HepG2 (cell line): ENCODE measurements around the gene PITX3. TPM values are rescaled to one million over a fixed set of nuclear protein-coding genes. Genes with fewer than 3 reads are reported as not detected.
A peak's percentile ranks its signal among the peaks of the same experiment; 100 is the strongest.

ENCODE experiments used
- BORCS8-MEF2B ChIP-seq: sonication (generic); formaldehyde crosslinking; IDR thresholded peaks from 2 replicates; pipeline ENCODE4 v1.8.0; 2022; ENCODE audit warnings: mild to moderate bottlenecking, missing genetic modification reagents
- CHCHD3 ChIP-seq: sonication (generic); formaldehyde crosslinking; IDR thresholded peaks from 2 replicates; pipeline ENCODE4 v1.8.0; 2022; ENCODE audit warnings: mild to moderate bottlenecking, missing genetic modification reagents, moderate library complexity
- FOXJ3 ChIP-seq: sonication (generic); formaldehyde crosslinking; IDR thresholded peaks from 2 replicates; pipeline ENCODE4 v1.4.0; 2020; ENCODE audit warnings: missing genetic modification reagents, mild to moderate bottlenecking, borderline replicate concordance
- KDM5A ChIP-seq: fragments of 200-600 bp; sonication (generic); IDR thresholded peaks from 2 replicates; pipeline ENCODE4 v1.7.0; 2018; ENCODE audit warnings: antibody characterized with exemption, mild to moderate bottlenecking, low read length, borderline replicate concordance
- KLF13 ChIP-seq: sonication (generic); formaldehyde crosslinking; IDR thresholded peaks from 2 replicates; pipeline ENCODE4 v1.4.0; 2020; ENCODE audit warnings: mild to moderate bottlenecking, missing genetic modification reagents
- SAP130 ChIP-seq: IDR thresholded peaks from 2 replicates; pipeline ENCODE4 v1.6.1; 2016; ENCODE audit warnings: low read depth
- XRCC5 ChIP-seq: fragments of 200-400 bp; formaldehyde crosslinking; optimal IDR thresholded peaks from 2 replicates; pipeline ENCODE3; 2017; ENCODE audit warnings: mild to moderate bottlenecking, low read length
- ZNF205 ChIP-seq: IDR thresholded peaks from 2 replicates; pipeline ENCODE4 v1.6.1; 2018; ENCODE audit warnings: missing biosample characterization, missing genetic modification reagents
- ZNF232 ChIP-seq: sonication (generic); formaldehyde crosslinking; IDR thresholded peaks from 2 replicates; pipeline ENCODE4 v1.4.0; 2020; ENCODE audit warnings: missing genetic modification reagents, borderline replicate concordance
- ZNF34 ChIP-seq: sonication (generic); formaldehyde crosslinking; IDR thresholded peaks from 2 replicates; pipeline ENCODE4 v1.4.0; 2020; ENCODE audit warnings: mild to moderate bottlenecking, missing genetic modification reagents, borderline replicate concordance
- ZNF350 ChIP-seq: sonication (generic); formaldehyde crosslinking; IDR thresholded peaks from 2 replicates; pipeline ENCODE4 v1.4.0; 2020; ENCODE audit warnings: mild to moderate bottlenecking, low read depth, missing genetic modification reagents, borderline replicate concordance
- ZNF446 ChIP-seq: sonication (generic); formaldehyde crosslinking; IDR thresholded peaks from 2 replicates; pipeline ENCODE4 v1.5.0; 2020; ENCODE audit warnings: mild to moderate bottlenecking, missing genetic modification reagents
- ZNF615 ChIP-seq: sonication (generic); formaldehyde crosslinking; IDR thresholded peaks from 2 replicates; pipeline ENCODE4 v1.5.0; 2020; ENCODE audit warnings: mild to moderate bottlenecking, missing genetic modification reagents, borderline replicate concordance
- ZNF616 ChIP-seq: sonication (generic); formaldehyde crosslinking; IDR thresholded peaks from 2 replicates; pipeline ENCODE4 v1.5.0; 2020; ENCODE audit warnings: low read depth, mild to moderate bottlenecking, missing genetic modification reagents
- polyA plus RNA-seq, 8 experiments: library from polyadenylated mRNA; depleted of rRNA in 3 of 8; stranded (reverse) in 7 of 8; unstranded in 1 of 8; fragments of >200 nt; fragmentation: Illumina TruSeq in 4 of 8; extraction: Trizol in 4 of 8; gene quantifications; 2 replicates each; pipeline versions ENCODE4 v1.2.1 to v1.2.3, GENCODE V29; 2011 to 2016; ENCODE audit warnings: low read depth in 4 of 8, missing spikeins in 1 of 8, mixed read lengths in 1 of 8; ENCODE audit not compliant: insufficient read depth in 1 of 8
- total RNA-seq, 5 experiments: library from RNA; depleted of rRNA; stranded (reverse); fragments of >200 nt; fragmentation: Illumina TruSeq; extraction: Trizol; gene quantifications; 2 replicates each; pipeline ENCODE4 v1.2.3, GENCODE V29; 2016; ENCODE audit warnings: low read depth in 1 of 5
- TF ChIP-seq, protein P1 (sequence below): sonication (generic); formaldehyde crosslinking; IDR thresholded peaks from 2 replicates; pipeline ENCODE4 v1.4.0; 2020; ENCODE audit warnings: missing genetic modification reagents
- TF ChIP-seq, protein P2 (sequence below): sonication (generic); formaldehyde crosslinking; IDR thresholded peaks from 2 replicates; pipeline ENCODE4 v1.5.1; 2020; ENCODE audit warnings: missing genetic modification reagents, mild to moderate bottlenecking, borderline replicate concordance
- TF ChIP-seq, protein P3 (sequence below): sonication (generic); formaldehyde crosslinking; conservative IDR thresholded peaks from 2 replicates; pipeline ENCODE4 v1.5.0; 2020; ENCODE audit warnings: missing genetic modification reagents
- TF ChIP-seq, protein P4 (sequence below): sonication (generic); formaldehyde crosslinking; IDR thresholded peaks from 2 replicates; pipeline ENCODE4 v1.4.0; 2020; ENCODE audit warnings: mild to moderate bottlenecking, missing genetic modification reagents

PITX3 gene
- total and polyA plus RNA-seq, 2 of the 13 experiments (the other 11 are each of a cell fraction or from before 2014, with no cell fraction given): not detected

DNA sequence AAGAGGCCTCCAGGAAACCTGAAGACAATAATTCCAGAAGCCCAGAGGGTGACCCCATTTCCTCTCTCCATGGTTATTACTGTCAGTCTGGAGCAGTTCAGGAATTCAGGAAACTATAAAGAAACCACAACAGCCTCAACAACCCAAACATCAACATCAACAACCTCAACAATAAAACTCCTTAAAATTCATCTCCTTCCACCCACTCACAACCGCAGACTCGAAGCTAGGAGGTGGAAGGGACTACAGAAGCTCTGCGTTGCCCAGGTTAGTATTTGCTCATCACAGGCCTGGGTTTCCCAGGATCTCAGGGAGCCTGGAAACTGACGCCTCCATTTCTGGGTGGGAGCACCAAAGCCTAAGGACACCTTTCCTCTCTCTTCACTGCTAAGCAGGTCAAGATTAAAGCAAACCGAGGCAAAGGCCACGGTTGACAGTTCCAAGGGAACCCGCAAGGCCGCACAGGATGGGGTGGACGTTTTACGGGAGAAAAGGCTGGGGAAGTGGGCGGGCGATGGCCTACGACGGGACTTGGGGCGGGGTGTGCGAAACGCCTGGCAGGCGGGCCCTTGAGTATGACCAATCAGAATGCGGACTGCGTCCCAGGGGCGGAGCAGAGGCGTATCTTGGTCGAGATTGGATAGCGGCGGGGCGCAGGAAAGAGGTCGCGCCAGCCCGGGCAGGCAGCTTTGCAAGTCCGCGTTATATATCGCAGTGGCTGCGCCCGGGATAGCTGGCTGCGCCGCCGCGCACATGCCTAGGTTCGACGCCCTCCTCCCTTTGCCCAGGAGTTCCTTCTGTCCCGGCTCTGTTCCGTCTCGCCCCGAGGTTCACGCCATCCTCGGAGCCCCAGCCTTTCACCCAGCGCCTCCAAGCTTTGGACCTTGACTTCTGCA, 15.4 kb downstream of the PITX3 start, which contains the start of gene ELOVL3 (continued):
- TF ChIP-seq, protein P1, sequence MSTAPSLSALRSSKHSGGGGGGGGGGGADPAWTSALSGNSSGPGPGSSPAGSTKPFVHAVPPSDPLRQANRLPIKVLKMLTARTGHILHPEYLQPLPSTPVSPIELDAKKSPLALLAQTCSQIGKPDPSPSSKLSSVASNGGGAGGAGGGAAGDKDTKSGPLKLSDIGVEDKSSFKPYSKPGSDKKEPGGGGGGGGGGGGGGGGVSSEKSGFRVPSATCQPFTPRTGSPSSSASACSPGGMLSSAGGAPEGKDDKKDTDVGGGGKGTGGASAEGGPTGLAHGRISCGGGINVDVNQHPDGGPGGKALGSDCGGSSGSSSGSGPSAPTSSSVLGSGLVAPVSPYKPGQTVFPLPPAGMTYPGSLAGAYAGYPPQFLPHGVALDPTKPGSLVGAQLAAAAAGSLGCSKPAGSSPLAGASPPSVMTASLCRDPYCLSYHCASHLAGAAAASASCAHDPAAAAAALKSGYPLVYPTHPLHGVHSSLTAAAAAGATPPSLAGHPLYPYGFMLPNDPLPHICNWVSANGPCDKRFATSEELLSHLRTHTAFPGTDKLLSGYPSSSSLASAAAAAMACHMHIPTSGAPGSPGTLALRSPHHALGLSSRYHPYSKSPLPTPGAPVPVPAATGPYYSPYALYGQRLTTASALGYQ (CRISPR knock-in tag): no peak
- TF ChIP-seq, protein P2, sequence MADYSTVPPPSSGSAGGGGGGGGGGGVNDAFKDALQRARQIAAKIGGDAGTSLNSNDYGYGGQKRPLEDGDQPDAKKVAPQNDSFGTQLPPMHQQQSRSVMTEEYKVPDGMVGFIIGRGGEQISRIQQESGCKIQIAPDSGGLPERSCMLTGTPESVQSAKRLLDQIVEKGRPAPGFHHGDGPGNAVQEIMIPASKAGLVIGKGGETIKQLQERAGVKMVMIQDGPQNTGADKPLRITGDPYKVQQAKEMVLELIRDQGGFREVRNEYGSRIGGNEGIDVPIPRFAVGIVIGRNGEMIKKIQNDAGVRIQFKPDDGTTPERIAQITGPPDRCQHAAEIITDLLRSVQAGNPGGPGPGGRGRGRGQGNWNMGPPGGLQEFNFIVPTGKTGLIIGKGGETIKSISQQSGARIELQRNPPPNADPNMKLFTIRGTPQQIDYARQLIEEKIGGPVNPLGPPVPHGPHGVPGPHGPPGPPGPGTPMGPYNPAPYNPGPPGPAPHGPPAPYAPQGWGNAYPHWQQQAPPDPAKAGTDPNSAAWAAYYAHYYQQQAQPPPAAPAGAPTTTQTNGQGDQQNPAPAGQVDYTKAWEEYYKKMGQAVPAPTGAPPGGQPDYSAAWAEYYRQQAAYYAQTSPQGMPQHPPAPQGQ (CRISPR knock-in tag): 0 out of 2 replicates have a peak, but pooled peaks have one; percentile 41
- TF ChIP-seq ZNF232 (CRISPR knock-in tag): peak; percentile 82; the same call in 1 of the 2 replicates
- no peak for TF ChIP-seq ZNF615 (CRISPR knock-in tag)
- TF ChIP-seq CHCHD3 (CRISPR knock-in tag): no peak
- TF ChIP-seq ZNF205 (CRISPR knock-in tag): no peak
- peak; percentile 89 for TF ChIP-seq ZNF350
- TF ChIP-seq, protein P3, sequence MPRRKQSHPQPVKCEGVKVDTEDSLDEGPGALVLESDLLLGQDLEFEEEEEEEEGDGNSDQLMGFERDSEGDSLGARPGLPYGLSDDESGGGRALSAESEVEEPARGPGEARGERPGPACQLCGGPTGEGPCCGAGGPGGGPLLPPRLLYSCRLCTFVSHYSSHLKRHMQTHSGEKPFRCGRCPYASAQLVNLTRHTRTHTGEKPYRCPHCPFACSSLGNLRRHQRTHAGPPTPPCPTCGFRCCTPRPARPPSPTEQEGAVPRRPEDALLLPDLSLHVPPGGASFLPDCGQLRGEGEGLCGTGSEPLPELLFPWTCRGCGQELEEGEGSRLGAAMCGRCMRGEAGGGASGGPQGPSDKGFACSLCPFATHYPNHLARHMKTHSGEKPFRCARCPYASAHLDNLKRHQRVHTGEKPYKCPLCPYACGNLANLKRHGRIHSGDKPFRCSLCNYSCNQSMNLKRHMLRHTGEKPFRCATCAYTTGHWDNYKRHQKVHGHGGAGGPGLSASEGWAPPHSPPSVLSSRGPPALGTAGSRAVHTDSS (CRISPR knock-in tag): no peak
- no peak for TF ChIP-seq FOXJ3 (CRISPR knock-in tag)
- peak; percentile 81; the same call in 1 of the 2 replicates for TF ChIP-seq ZNF446 (CRISPR knock-in tag)
- TF ChIP-seq, protein P4, sequence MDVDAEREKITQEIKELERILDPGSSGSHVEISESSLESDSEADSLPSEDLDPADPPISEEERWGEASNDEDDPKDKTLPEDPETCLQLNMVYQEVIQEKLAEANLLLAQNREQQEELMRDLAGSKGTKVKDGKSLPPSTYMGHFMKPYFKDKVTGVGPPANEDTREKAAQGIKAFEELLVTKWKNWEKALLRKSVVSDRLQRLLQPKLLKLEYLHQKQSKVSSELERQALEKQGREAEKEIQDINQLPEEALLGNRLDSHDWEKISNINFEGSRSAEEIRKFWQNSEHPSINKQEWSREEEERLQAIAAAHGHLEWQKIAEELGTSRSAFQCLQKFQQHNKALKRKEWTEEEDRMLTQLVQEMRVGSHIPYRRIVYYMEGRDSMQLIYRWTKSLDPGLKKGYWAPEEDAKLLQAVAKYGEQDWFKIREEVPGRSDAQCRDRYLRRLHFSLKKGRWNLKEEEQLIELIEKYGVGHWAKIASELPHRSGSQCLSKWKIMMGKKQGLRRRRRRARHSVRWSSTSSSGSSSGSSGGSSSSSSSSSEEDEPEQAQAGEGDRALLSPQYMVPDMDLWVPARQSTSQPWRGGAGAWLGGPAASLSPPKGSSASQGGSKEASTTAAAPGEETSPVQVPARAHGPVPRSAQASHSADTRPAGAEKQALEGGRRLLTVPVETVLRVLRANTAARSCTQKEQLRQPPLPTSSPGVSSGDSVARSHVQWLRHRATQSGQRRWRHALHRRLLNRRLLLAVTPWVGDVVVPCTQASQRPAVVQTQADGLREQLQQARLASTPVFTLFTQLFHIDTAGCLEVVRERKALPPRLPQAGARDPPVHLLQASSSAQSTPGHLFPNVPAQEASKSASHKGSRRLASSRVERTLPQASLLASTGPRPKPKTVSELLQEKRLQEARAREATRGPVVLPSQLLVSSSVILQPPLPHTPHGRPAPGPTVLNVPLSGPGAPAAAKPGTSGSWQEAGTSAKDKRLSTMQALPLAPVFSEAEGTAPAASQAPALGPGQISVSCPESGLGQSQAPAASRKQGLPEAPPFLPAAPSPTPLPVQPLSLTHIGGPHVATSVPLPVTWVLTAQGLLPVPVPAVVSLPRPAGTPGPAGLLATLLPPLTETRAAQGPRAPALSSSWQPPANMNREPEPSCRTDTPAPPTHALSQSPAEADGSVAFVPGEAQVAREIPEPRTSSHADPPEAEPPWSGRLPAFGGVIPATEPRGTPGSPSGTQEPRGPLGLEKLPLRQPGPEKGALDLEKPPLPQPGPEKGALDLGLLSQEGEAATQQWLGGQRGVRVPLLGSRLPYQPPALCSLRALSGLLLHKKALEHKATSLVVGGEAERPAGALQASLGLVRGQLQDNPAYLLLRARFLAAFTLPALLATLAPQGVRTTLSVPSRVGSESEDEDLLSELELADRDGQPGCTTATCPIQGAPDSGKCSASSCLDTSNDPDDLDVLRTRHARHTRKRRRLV (CRISPR knock-in tag): peak; percentile 76; the same call in 1 of the 2 replicates
- TF ChIP-seq KLF13 (CRISPR knock-in tag): peak; percentile 83; the same call in 1 of the 2 replicates
- peak; percentile 91 for TF ChIP-seq ZNF616 (CRISPR knock-in tag)
- TF ChIP-seq ZNF34 (CRISPR knock-in tag): no peak
- peak; percentile 92 for TF ChIP-seq BORCS8-MEF2B (CRISPR knock-in tag)
- TF ChIP-seq XRCC5: no peak
- TF ChIP-seq KDM5A: no peak
- peak; percentile 69 for TF ChIP-seq SAP130
